MM.1S (cell line): ENCODE measurements around the gene CRISP1.
"Not testable (repeated sequence)": the region's sequence is repeated elsewhere in the genome, so short reads cannot be mapped to it uniquely, and the experiment has no call there.

Experiments
- DNase-seq: peaks from one replicate; pipeline ENCODE4 v3.0.0-alpha.2; 2015
- H2AFZ ChIP-seq: fragments of 300-600 bp; sonication (generic); 2 replicates; pipeline ENCODE4 v1.6.0; 2016; ENCODE audit warnings: antibody characterized with exemption, low read length
- H3F3A ChIP-seq: fragments of 300-600 bp; sonication (generic); 2 replicates; pipeline ENCODE4 v1.6.1; 2016; ENCODE audit warnings: mild to moderate bottlenecking, antibody characterized with exemption, low read length, moderate library complexity, mixed read lengths; ENCODE audit not compliant: insufficient read depth
- H3K27ac ChIP-seq: fragments of 300-600 bp; sonication (generic); 2 replicates; pipeline ENCODE4 v1.5.1; 2016; ENCODE audit warnings: mild to moderate bottlenecking, low read length
- H3K27me3 ChIP-seq: fragments of 300-600 bp; sonication (generic); replicated peaks from 2 replicates; pipeline ENCODE4 v1.6.0; 2016; ENCODE audit warnings: low read length; ENCODE audit not compliant: insufficient read depth
- H3K36me3 ChIP-seq: fragments of 300-600 bp; sonication (generic); replicated peaks from 2 replicates; pipeline ENCODE4 v1.6.1; 2016; ENCODE audit warnings: mild to moderate bottlenecking, low read length, mixed read lengths; ENCODE audit not compliant: insufficient read depth
- H3K4me1 ChIP-seq: fragments of 300-600 bp; sonication (generic); 2 replicates; pipeline ENCODE4 v1.6.1; 2016; ENCODE audit warnings: low read length, mixed read lengths
- H3K4me2 ChIP-seq: fragments of 300-600 bp; sonication (generic); 2 replicates; pipeline ENCODE4 v1.6.0; 2016; ENCODE audit warnings: low read depth, low read length
- H3K4me3 ChIP-seq: fragments of 300-600 bp; sonication (generic); 2 replicates; pipeline ENCODE4 v1.5.1; 2016; ENCODE audit warnings: low read length, mixed read lengths
- H3K79me2 ChIP-seq: fragments of 300-600 bp; sonication (generic); 2 replicates; pipeline ENCODE4 v1.6.1; 2016; ENCODE audit warnings: mixed run types, low read length, mixed read lengths
- H3K9ac ChIP-seq: fragments of 300-600 bp; sonication (generic); 2 replicates; pipeline ENCODE4 v1.6.1; 2016; ENCODE audit warnings: low read length, mixed read lengths
- H3K9me2 ChIP-seq: fragments of 300-600 bp; sonication (generic); replicated peaks from 2 replicates; pipeline ENCODE4 v1.6.1; 2016; ENCODE audit warnings: mild to moderate bottlenecking, low read length, mixed read lengths; ENCODE audit not compliant: insufficient read depth
- H3K9me3 ChIP-seq: fragments of 300-600 bp; sonication (generic); replicated peaks from 2 replicates; pipeline ENCODE4 v1.6.1; 2016; ENCODE audit warnings: mild to moderate bottlenecking, low read length, mixed read lengths; ENCODE audit not compliant: insufficient read depth
- H4K20me1 ChIP-seq: fragments of 300-600 bp; sonication (generic); 2 replicates; pipeline ENCODE4 v1.6.1; 2016; ENCODE audit warnings: mild to moderate bottlenecking, low read length, moderate library complexity, mixed read lengths; ENCODE audit not compliant: insufficient read depth
- CTCF ChIP-seq: fragments of 300-600 bp; sonication (generic); IDR thresholded peaks from 2 replicates; pipeline ENCODE4 v1.5.1; 2016; ENCODE audit warnings: antibody characterized with exemption, low read length, mixed read lengths
- EZH2 ChIP-seq: fragments of 300-600 bp; sonication (generic); optimal IDR thresholded peaks from 2 replicates; pipeline ENCODE3; 2017; ENCODE audit warnings: low read depth, mild to moderate bottlenecking, antibody characterized with exemption, low read length, mixed read lengths
- EZH2phosphoT487 ChIP-seq: fragments of 300-600 bp; sonication (generic); IDR thresholded peaks from 2 replicates; pipeline ENCODE4 v1.6.1; 2018; ENCODE audit warnings: antibody characterized with exemption, low read length

The CRISP1 gene

GRCh38 chr6:49898904-49899566 is 32.7 kb upstream of the CRISP1 start:
- TF ChIP-seq CTCF: no peak
- TF ChIP-seq EZH2phosphoT487: no peak
- TF ChIP-seq EZH2: no peak
- Histone ChIP-seq H3K27ac (no peak overlapping the region), H3K4me1 (no peaks in the 10 kb centered on the region), H3K36me3 (no peaks in the 10 kb centered on the region), H3K9ac (no peak overlapping the region), H3K4me2 (no peak overlapping the region), H3K27me3 (no peaks in the 10 kb centered on the region), H4K20me1 (no peaks in the 10 kb centered on the region), H3F3A (no peaks in the 10 kb centered on the region), H3K9me3 (no peaks in the 10 kb centered on the region), H2AFZ (no peak overlapping the region), H3K79me2 (no peaks in the 10 kb centered on the region), H3K9me2 (no peaks in the 10 kb centered on the region), H3K4me3 (no peak overlapping the region)
- DNase-seq: no peak

GRCh38 chr6:49895553-49895952 is 29.2 kb upstream of the CRISP1 start:
- not testable (repeated sequence) for DNase-seq

GRCh38 chr6:49892280-49892679 is 25.9 kb upstream of the CRISP1 start:
- Histone ChIP-seq H3K9me3 (no peaks in the 10 kb centered on the region), H2AFZ (no peak overlapping the region), H3K27me3 (no peaks in the 10 kb centered on the region), H3K9ac (no peak overlapping the region), H3F3A (no peaks in the 10 kb centered on the region), H3K79me2 (no peaks in the 10 kb centered on the region), H3K36me3 (no peaks in the 10 kb centered on the region), H3K27ac (no peak overlapping the region), H3K4me1 (no peaks in the 10 kb centered on the region), H3K4me3 (no peak overlapping the region), H4K20me1 (no peaks in the 10 kb centered on the region), H3K9me2 (no peaks in the 10 kb centered on the region), H3K4me2 (no peak overlapping the region)
- no peak for TF ChIP-seq EZH2phosphoT487
- no peak for TF ChIP-seq CTCF
- TF ChIP-seq EZH2: no peak
- no peak for DNase-seq

More at GRCh38 chr6:49895553-49895952, 29.2 kb upstream of the CRISP1 start:
- H3K27ac ChIP-seq, H3K9ac ChIP-seq, H4K20me1 ChIP-seq, H3K36me3 ChIP-seq, H3K79me2 ChIP-seq, H3K9me3 ChIP-seq, H2AFZ ChIP-seq, H3F3A ChIP-seq, H3K27me3 ChIP-seq, H3K9me2 ChIP-seq, H3K4me2 ChIP-seq, H3K4me3 ChIP-seq, H3K4me1 ChIP-seq: not testable (repeated sequence)

- Histone ChIP-seq H3K36me3 (no peaks in the 10 kb centered on the region), H3K27me3 (no peaks in the 10 kb centered on the region), H3F3A (no peaks in the 10 kb centered on the region), H3K4me2 (no peak overlapping the region), H3K79me2 (no peaks in the 10 kb centered on the region), H2AFZ (no peak overlapping the region), H3K27ac (no peak overlapping the region), H3K9me3 (no peaks in the 10 kb centered on the region), H4K20me1 (no peaks in the 10 kb centered on the region), H3K9me2 (no peaks in the 10 kb centered on the region), H3K9ac (no peak overlapping the region), H3K4me3 (no peak overlapping the region), H3K4me1 (no peaks in the 10 kb centered on the region)
- TF ChIP-seq EZH2phosphoT487 (no peak), EZH2 (no peak), CTCF (no peak)
- no peak for DNase-seq
Measured at GRCh38 chr6:49890988-49891387, 24.7 kb upstream of the CRISP1 start.
